Fibroblast of villous mesenchyme (primary cell): ENCODE results near the gene CEBPA. TPM values are rescaled to one million over a fixed set of nuclear protein-coding genes. Genes with fewer than 3 reads are reported as not detected.

ENCODE experiments used
- DNase-seq: peaks from one replicate; pipeline ENCODE4 v3.0.0-alpha.2; 2010; ENCODE audit warnings: low read depth
- H3K4me3 ChIP-seq: 2 replicates; pipeline ENCODE4 v1.5.1; 2011; ENCODE audit warnings: low read depth, mild to moderate bottlenecking, low read length
- CTCF ChIP-seq: IDR thresholded peaks from 2 replicates; pipeline ENCODE4 v1.5.1; 2012; ENCODE audit warnings: low read depth, mild to moderate bottlenecking, low read length; ENCODE audit not compliant: insufficient read depth
- total RNA-seq: library from RNA; depleted of rRNA; stranded (reverse); fragments of >200 nt; gene quantifications from 2 replicates; pipeline ENCODE4 v1.2.3, GENCODE V29; 2012

CEBPA gene
- total RNA-seq, 1 donor: under 0.01 TPM

- TF ChIP-seq CTCF: no peak
- DNase-seq: no peak
- no peak overlapping the region for H3K4me3 ChIP-seq
These were observed 30.9 kb downstream of the CEBPA start for GRCh38 chr19:33271246-33272021.

GRCh38 chr19:33270769-33271168, 31.6 kb downstream of the CEBPA start:
- DNase-seq: no peak
- no peak overlapping the region for H3K4me3 ChIP-seq
- no peak for TF ChIP-seq CTCF

GRCh38 chr19:33269016-33269415, 33.3 kb downstream of the CEBPA start:
- H3K4me3 ChIP-seq: no peak overlapping the region
- DNase-seq: no peak
- no peak for TF ChIP-seq CTCF

GRCh38 chr19:33268162-33268991, 34.0 kb downstream of the CEBPA start:
- DNase-seq: no peak
- no peak for TF ChIP-seq CTCF

GRCh38 chr19:33267706-33268105, 34.6 kb downstream of the CEBPA start:
- no peak for TF ChIP-seq CTCF
- H3K4me3 ChIP-seq: no peak overlapping the region

More at GRCh38 chr19:33268162-33268991, 34.0 kb downstream of the CEBPA start:
- H3K4me3 ChIP-seq: no peak overlapping the region

GRCh38 chr19:33266974-33267484, 35.3 kb downstream of the CEBPA start:
- DNase-seq: no peak
- no peak for TF ChIP-seq CTCF
- no peak overlapping the region for H3K4me3 ChIP-seq

More at GRCh38 chr19:33267706-33268105, 34.6 kb downstream of the CEBPA start:
- no peak for DNase-seq
